Nephron progenitor cell (in vitro differentiated cells): ENCODE results near the gene SSR1.
"Not testable (repeated sequence)": the region's sequence is repeated elsewhere in the genome, so short reads cannot be mapped to it uniquely, and the experiment has no call there.

Experiments
- DNase-seq: peaks from one replicate; pipeline ENCODE4 v3.0.0; 2021
- H3K27ac Mint-ChIP-seq: 2 replicates; pipeline ENCODE4 v1.8.0; 2021; ENCODE audit warnings: mild to moderate bottlenecking, moderate library complexity, mixed read lengths
- H3K27me3 Mint-ChIP-seq: 2 replicates; pipeline ENCODE4 v1.8.0; 2021; ENCODE audit warnings: mild to moderate bottlenecking, low read depth, mixed read lengths; ENCODE audit not compliant: poor library complexity
- H3K36me3 Mint-ChIP-seq: 2 replicates; pipeline ENCODE4 v1.8.0; 2021; ENCODE audit warnings: low read depth, mixed read lengths
- H3K4me1 Mint-ChIP-seq: 2 replicates; pipeline ENCODE4 v1.8.0; 2021; ENCODE audit warnings: mixed read lengths
- H3K4me3 Mint-ChIP-seq: 2 replicates; pipeline ENCODE4 v1.8.0; 2021; ENCODE audit warnings: mild to moderate bottlenecking, moderate library complexity, mixed read lengths
- H3K9me3 Mint-ChIP-seq: 2 replicates; pipeline ENCODE4 v1.8.0; 2021; ENCODE audit warnings: mild to moderate bottlenecking, moderate library complexity, mixed read lengths
- TF ChIP-seq, protein P1 (sequence below): fragments of 200-600 bp; sonication (generic); IDR thresholded peaks from 2 replicates; pipeline ENCODE4 v1.5.0; 2021; ENCODE audit warnings: antibody characterized with exemption

Gene SSR1

DNA sequence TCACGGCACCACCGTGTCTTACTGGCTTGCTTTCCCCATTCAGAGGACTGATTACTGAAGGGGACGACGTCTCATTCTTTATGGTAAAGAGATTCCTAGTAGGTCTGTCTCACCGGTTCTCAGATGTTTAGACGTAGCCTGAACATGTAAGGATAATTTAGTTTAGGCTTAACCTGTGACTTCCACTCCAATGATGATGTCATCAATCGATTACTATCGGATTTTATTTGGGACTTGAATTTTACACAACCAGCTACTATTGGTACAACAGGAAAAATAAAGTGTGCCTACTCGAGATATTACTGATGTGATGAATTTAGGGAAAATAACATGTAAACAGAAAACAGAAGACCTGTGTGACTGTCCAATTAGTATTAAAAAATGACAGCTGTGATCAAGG, 4.5 kb upstream of the SSR1 start:
- peaks cover 2% of the 10 kb centered on the region for H3K27me3 Mint-ChIP-seq
- no peaks in the 10 kb centered on the region for H3K36me3 Mint-ChIP-seq
- TF ChIP-seq, protein P1, sequence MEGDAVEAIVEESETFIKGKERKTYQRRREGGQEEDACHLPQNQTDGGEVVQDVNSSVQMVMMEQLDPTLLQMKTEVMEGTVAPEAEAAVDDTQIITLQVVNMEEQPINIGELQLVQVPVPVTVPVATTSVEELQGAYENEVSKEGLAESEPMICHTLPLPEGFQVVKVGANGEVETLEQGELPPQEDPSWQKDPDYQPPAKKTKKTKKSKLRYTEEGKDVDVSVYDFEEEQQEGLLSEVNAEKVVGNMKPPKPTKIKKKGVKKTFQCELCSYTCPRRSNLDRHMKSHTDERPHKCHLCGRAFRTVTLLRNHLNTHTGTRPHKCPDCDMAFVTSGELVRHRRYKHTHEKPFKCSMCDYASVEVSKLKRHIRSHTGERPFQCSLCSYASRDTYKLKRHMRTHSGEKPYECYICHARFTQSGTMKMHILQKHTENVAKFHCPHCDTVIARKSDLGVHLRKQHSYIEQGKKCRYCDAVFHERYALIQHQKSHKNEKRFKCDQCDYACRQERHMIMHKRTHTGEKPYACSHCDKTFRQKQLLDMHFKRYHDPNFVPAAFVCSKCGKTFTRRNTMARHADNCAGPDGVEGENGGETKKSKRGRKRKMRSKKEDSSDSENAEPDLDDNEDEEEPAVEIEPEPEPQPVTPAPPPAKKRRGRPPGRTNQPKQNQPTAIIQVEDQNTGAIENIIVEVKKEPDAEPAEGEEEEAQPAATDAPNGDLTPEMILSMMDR = no peak
- H3K27ac Mint-ChIP-seq = no peak overlapping the region
- no peaks in the 10 kb centered on the region for H3K9me3 Mint-ChIP-seq
- H3K4me3 Mint-ChIP-seq = no peak overlapping the region
- no peak for DNase-seq
- peaks cover 11% of the 10 kb centered on the region for H3K4me1 Mint-ChIP-seq

DNA sequence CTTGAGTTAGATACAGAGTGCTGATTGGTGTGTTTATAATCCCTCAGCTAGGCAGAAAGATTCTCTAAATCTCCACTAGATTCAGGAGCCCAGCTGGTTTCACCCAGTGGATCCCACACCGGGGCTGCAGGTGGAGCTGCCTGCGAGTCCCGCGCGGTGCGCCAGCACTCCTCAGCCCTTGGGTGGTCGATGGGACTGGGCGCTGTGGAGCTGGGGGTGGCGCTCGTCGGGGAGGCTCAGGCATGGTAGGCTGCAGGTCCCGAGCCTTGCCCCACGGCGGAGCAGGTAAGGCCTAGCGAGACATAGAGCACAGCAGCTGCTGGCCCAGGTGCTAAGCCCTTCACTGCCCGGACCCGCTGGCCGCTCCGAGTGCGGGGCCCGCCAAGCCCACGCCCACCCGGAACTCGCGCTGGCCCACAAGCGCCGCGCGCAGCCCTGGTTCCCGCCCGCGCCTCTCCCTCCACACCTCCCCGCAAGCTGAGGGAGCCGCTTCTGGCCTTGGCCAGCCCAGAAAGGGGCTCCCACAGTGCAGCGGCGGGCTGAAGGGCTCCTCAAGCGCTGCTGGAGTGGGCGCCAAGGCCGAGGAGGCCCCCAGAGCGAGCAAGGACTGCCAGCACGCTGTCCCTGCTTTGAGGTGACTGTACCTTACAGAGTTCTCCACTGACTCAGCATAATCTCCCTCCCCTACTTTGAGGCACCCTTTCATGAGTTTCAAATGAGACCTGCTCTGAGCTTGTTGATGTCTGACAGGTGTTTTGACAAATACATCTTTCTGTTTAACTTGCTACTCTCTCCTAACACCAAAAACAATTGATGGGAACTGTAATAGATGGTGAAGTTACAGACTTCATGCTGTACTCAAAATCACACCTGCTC, 3.9 kb upstream of the SSR1 start:
- H3K4me1 Mint-ChIP-seq = peaks cover 13% of the 10 kb centered on the region
- DNase-seq = no peak
- H3K36me3 Mint-ChIP-seq = no peaks in the 10 kb centered on the region
- peaks cover 2% of the 10 kb centered on the region for H3K27me3 Mint-ChIP-seq
- H3K27ac Mint-ChIP-seq = no peak overlapping the region
- no peaks in the 10 kb centered on the region for H3K9me3 Mint-ChIP-seq
- TF ChIP-seq, protein P1 = no peak
- no peak overlapping the region for H3K4me3 Mint-ChIP-seq

DNA sequence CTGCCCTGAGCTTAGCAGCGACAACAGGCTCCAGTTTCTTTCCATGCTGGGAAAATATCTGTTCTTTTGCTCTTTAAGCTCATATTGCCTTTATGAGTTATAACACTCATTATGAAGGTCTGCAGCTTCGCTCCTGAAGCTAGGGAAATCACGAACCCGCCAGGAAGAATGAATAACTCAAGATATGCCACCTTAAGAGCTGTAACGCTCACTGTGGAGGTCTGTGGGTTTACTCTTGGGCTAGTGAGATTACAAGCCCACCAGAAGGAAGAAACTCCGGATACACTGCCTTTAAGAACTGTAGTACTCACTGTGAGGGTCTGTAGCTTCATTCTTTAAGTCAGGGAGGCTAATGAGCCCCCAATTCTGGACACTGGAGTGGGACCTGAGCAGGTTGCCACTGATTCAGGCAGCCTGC, 3.0 kb upstream of the SSR1 start:
- no peaks in the 10 kb centered on the region for H3K36me3 Mint-ChIP-seq
- H3K4me1 Mint-ChIP-seq = peaks cover 23% of the 10 kb centered on the region
- TF ChIP-seq, protein P1 = no peak
- H3K4me3 Mint-ChIP-seq = no peak overlapping the region
- peaks cover 2% of the 10 kb centered on the region for H3K27me3 Mint-ChIP-seq
- no peak overlapping the region for H3K27ac Mint-ChIP-seq
- no peaks in the 10 kb centered on the region for H3K9me3 Mint-ChIP-seq
- DNase-seq = no peak

DNA sequence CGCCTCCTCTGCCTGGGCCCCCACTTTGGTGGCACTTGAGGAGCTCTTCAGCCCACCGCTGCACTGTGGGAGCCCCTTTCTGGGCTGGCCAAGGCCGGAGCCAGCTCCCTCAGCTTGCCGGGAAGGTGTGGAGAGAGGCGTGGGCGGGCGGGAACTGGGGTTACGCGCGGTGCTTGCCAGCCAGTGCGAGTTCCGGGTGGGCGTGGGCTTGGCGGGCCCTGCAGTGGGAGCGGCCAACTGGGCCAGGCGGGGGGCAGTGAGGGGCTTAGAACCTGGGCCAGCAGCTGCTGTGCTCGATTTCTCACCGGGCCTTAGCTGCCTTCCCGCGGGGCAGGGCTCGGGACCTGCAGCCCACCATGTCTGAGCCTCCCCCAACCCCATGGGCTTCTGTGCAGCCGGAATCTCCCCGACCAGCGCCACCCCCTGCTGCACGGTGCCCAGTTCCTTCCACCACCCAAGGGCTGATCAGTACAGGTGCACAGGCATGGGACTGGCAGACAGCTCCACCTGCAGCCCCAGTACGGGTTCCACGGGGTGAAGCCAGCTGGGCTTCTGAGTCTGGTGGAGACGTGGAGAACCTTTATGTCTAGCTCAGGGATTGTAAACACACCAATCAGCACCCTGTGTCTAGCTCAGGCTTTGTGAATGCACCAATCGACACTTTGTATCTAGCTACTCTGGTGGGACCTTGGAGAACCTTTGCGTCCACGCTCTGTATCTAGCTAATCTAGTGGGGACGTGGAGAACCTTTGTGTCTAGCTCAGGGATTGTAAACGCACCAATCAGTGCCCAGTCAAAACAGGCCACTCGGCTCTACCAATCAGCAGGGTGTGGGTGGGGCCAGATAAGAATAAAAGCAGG, 2.3 kb upstream of the SSR1 start:
- not testable (repeated sequence) for H3K4me3 Mint-ChIP-seq

DNA sequence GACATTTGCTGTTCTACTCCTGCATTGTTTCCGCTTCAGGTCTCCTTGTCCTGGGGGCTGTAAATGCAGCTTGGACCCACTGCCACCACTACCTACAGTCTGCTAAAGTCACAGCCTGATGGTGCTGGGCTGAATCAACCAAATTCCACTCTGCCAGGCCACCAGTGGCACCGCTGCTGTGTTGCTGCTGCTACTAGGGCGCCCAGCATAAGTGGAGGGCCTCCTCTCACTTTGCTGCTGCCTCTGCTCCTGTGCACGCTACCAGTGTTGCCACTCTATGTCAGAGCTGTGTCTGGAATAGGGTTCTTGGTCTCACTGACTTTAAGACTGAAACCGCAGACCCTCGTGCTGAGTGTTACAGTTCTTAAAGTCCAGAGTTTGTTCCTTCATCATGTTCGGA, 1.4 kb upstream of the SSR1 start:
- Mint-ChIP-seq H3K27me3 (no peaks in the 10 kb centered on the region), H3K4me1 (peaks cover 24% of the 10 kb centered on the region), H3K36me3 (peaks cover 12% of the 10 kb centered on the region), H3K9me3 (no peaks in the 10 kb centered on the region), H3K27ac (peak overlapping the region; percentile 93), H3K4me3 (peak overlapping the region; percentile 41)
- no peak for DNase-seq
- TF ChIP-seq, protein P1 = no peak

More for the DNA sequence above, 2.3 kb upstream of the SSR1 start:
- peaks cover 24% of the 10 kb centered on the region for H3K4me1 Mint-ChIP-seq
- not testable (repeated sequence) for H3K27ac Mint-ChIP-seq, H3K9me3 Mint-ChIP-seq, H3K36me3 Mint-ChIP-seq, H3K27me3 Mint-ChIP-seq, DNase-seq

DNA sequence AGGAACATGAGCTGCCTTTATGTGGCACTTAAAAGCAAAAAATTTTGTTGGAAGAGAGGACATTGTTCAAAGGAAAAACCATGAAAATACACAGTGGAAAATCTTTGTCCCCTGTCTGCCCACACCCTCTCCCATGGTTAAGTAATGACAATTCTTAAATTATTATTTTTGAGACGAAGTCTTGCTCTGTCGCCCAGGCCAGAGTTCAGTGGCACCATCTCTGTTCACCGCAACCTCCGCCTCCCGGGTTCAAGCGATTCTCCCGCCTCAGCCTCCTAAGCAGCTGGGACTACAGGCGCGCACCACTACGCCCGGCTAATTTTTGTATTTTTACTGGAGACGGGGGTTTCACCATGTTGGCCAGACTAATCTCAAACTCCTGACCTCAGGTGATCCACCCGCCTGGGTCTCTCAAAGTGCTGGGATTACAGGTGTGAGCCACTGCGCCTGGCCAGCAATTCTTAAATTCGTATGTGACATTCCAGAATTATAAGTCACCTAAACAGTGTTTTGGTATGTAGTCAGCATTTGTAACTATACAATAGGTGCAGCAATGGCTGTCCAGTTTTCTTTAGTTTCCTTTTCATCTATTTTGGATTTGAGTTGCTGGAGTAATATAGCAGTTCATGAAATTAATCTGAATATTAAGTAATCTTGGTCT, 636 bp upstream of the SSR1 start:
- Mint-ChIP-seq H3K9me3 (no peaks in the 10 kb centered on the region), H3K4me1 (peaks cover 24% of the 10 kb centered on the region), H3K27me3 (no peaks in the 10 kb centered on the region), H3K36me3 (peaks cover 20% of the 10 kb centered on the region), H3K27ac (peak overlapping the region; percentile 71), H3K4me3 (peak overlapping the region; percentile 93)
- no peak for DNase-seq
- TF ChIP-seq, protein P1 = no peak
